Activated CD4-positive, alpha-beta T cell treated with anti-CD3 and anti-CD28 coated beads, Interleukin-2, Interleukin-6, amounts not matched to agents 100 ng/mL and 50 ng/mL, durations not matched to agents 16 hours and 8 hours (primary cell): Measurements from ENCODE around the gene IQCF5.
A peak's percentile ranks its signal among the peaks of the same experiment; 100 is the strongest.
"Not testable (repeated sequence)": the region's sequence is repeated elsewhere in the genome, so short reads cannot be mapped to it uniquely, and the experiment has no call there.

Experiments used
- DNase-seq: peaks from one replicate; pipeline ENCODE4 v3.0.0-alpha.2; 2020

Gene IQCF5

DNA sequence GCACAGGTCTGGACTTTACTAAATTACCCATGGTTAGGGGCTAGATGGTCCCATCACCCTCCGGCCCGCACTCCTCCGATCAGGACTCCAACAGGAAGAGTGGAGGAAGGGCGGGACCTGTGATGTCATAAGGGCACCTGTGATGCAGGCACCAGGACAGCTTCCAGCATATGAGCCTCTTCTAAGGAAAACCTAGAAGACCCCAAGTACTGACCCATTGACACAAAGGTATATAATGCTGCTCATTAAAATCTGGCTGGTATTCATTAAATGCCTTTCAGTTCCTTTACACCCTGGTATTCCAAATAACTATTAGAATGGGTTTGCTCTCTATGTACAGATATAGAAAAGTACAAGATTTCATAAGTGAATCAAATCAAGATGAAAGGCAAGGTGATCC lies at the start of gene IQCF5:
Gene IQCF5 (minus strand): TSS at position 101 of the 400 bp plus-strand sequence. CDS start 70 bp downstream, at position 31.
- no peak for DNase-seq

GRCh38 chr3:51921081-51921578 lies 45.7 kb upstream of the IQCF5 start:
- no peak for DNase-seq

GRCh38 chr3:51916418-51916817 lies 41.0 kb upstream of the IQCF5 start:
- DNase-seq: no peak

DNA sequence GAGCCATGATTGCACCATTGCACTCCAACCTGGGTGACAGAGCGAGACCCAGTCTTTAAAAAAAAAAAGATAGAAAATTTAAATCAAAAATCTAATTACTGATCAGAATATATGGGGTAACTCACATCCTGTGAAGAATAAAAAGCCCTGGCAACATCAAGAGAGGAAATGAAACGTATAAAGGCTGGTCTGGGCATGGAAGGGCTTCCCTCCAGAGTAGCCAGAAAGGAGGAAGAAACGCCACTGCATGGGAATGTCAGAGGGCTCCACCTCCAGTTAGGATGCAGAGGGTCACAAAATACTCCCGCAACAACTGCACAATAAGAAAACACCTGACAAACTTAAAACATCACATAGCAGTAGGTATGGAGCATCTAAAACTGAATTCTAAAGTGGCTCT lies 32.6 kb upstream of the IQCF5 start:
- no peak for DNase-seq

DNA sequence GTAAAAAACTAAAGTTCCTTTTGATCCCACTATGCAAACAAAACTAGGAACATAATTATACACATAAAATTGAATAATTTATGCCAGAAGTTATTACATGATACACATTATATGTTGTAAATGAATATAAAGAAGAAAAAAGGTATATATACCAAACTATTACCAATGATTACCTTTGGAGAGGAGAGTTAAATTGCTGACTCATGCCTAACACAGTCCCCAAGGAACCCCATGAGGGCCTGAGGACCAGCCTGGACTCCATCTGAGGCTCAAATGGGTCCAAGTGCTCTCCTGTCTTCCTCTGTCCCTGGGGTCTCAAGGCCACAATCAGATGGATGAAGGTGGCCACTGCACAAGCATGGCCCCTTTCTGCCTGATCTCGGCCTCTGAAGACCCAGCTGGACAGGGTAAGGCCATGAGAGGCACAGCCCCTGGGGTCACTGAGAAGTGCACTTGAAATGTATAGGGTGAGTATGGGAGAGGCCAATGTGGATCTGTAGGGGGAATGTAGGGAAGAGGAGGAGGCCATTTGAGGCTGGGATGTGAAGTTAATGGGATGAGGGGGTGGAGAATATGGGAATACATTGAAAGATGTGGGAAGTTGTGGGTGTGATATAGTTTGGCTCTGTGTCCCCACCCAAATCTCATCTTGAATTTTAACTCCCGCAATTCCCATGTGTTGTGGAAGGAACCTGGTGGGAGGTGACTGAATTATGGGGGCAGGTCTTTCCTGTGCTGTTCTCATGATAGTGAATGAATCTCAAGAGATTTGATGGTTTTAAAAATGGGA lies 28.8 kb upstream of the IQCF5 start:
- DNase-seq: no peak

GRCh38 chr3:51902361-51902760 lies 27.0 kb upstream of the IQCF5 start:
- peak; percentile 92 for DNase-seq

GRCh38 chr3:51900043-51900442 lies 24.6 kb upstream of the IQCF5 start:
- peak; percentile 27 for DNase-seq

GRCh38 chr3:51897391-51897790 lies 22.0 kb upstream of the IQCF5 start:
- no peak for DNase-seq

DNA sequence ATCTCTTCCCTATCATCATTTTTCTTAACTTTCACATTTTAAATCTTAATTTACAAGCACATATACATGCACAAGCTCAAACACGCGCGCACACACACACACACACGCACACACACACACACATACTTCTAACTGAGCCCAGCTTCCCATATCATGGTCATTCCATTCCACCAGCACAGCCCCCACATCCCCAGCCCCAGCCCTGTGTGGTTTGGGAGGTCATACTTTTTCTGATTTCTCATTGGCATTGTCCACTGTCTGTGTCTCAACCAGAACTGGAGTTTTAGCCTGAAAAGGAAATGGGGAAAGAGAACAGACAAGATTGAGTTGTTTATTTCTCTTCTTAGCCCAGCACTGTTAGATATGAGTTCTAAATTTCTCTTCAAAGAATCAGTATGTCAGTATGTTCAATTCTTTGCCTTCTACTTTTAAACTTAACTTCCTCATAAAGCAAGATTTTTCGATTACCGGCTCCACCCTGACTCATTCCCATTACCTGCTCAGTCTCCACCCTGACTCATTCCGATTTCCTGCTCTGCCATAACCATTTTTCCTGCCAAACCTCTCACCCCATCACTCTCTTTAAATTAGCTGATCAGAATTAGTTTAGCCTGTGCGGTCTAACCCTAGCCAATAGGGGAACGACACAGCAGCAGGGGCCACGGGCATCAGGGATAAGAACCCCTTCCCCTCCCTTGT lies 21.4 kb upstream of the IQCF5 start:
- DNase-seq: no peak

GRCh38 chr3:51894939-51895338 lies 19.5 kb upstream of the IQCF5 start:
- no peak for DNase-seq

DNA sequence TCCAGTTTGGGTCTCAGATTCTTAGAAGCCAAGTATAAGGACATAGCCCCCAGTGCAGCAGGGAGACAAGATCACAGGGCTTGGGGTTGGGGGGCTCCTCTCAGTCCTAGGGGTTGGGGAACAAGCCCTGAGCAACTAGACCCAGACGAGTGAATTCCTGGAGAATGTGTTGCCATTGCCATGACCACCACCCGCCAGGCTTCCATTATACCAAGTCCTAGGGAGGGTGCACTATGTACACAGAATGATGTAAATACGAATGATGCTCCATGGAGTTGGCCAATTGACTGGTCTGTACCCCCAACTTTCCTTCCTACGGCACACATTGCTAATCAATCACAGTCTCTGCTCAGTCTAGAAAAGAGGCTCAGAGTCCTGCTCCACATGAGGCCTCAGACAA lies 19.0 kb upstream of the IQCF5 start:
- DNase-seq: no peak

DNA sequence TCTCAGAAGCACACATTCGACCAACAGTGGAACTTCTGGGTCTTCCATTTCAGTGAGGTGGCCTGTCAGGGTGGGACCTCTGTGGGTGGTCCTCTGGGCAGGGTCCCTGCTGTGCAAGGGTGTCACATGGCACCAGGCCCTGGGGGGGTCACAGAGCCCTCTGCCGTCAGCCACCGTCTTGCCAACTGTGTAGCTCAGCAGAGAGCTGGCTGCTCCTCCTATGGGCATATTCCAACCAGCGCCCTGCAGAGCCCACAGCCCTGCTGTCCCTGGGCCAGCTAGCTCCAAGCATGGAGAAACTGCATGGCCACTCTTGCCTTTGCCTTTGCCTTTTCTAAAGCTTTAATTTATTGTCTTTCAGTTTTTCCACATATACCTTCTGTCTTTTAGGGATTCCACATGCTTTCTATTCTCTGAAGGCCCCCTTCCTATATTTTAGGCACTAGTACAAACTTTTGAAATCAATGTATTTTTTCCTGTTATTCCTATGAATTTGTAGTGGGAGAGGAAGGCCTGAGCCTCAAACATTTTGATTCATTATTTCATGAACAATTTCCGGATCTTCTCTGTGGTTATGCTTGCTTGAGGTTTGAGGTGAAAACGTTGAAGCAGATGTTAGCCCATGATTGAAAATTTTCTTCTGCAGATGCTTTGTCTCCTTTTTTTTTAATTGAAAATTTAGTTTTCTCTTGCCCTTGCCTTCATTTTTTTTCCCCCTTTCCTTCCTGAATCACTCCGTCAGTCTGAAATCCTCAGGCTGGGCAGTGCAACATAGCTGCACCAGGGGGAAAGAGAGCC lies 16.0 kb upstream of the IQCF5 start:
- no peak for DNase-seq

DNA sequence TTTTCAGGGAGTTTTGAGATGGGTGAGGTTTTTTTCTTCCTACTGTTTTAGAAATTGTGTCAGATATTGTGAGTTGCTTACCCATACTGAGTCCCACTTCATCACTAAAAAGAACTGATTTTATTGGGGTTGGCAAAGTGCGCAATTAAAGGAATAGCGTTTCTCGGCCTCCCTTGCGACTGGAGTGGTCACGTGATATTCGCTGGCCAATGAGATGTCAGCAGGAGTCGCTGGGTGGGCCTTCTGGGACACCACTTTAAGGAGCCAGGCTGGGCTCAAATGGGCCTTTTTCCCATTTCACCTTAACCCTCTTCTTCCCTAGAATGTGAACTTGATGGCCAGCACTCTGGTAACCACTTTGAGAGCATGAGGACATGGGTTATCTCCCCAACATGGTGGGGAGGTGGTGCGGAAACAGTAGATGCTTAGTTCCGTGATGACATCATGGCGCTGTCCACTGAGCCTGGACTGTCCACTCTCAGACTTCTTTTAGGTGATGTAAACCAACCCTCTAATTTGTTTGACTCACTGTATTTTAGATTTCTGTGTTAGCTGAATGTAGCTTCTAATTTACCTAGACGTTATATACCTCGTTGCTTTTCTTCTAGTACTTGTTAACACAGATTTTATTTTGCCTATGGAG lies 13.2 kb upstream of the IQCF5 start:
- DNase-seq: no peak

- no peak for DNase-seq
Measured at GRCh38 chr3:51887620-51888019, 12.2 kb upstream of the IQCF5 start.

GRCh38 chr3:51886447-51886846 lies 11.0 kb upstream of the IQCF5 start:
- no peak for DNase-seq

DNA sequence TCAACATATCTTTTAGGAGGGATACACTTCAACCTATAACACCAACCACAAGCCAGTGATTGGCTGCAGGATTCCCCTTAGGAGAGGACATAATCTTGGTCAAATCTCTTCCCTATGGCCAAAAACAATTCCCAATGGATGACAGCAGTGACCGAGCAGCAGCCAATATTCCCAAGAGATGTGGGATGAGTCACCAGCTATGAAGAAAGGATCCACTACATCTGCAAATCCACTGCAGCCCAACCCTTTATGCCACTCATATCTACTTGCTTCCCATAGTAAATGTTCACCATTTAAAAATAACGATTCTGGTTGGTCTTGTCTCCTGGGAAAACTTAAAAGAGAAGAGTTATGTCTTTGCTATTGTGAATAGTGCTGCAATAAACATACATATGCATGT lies 4.5 kb upstream of the IQCF5 start:
- no peak for DNase-seq

- no peak for DNase-seq
Measured at GRCh38 chr3:51876186-51876585, 785 bp upstream of the IQCF5 start.

DNA sequence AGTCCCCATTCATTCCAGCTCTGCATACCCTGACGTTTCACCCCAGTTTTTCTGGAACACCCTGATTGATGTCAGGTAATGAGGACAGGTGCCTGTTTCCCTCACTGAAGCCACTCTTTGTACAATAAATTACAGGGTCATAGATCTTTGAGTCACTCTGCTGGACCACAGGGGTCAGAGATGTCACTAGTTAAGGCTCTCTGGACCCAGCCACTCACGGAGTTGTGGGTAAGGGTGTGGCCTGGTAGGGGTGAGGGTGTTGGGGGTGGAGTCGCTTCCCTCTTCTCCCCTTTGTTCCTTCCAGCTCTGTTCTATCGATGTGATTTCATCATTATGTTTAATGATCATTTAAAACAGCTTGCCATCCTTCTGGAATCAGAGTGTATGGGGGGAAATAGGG lies 512 bp downstream of the IQCF5 start:
- no peak for DNase-seq

GRCh38 chr3:51874411-51874810 lies 990 bp downstream of the IQCF5 start:
- no peak for DNase-seq

DNA sequence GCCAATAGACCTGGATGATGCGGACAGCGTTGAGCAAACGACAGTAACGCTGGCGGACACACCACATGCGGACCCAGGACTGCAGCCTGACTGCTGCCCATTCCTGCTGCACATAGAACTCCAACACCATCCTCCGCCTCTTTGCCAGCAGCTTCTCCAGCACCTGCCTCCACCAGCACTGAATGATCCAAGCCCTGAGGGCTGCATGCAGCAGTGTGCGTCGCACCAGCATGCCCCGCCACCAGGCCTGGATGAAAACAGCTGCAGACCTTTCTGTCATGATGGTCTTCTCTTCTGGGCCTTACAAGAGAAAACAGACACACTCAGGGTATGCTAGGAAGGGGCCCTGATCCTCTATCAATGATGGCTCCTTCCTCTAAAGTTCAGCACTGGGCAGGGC lies 1.5 kb downstream of the IQCF5 start:
- DNase-seq: no peak

DNA sequence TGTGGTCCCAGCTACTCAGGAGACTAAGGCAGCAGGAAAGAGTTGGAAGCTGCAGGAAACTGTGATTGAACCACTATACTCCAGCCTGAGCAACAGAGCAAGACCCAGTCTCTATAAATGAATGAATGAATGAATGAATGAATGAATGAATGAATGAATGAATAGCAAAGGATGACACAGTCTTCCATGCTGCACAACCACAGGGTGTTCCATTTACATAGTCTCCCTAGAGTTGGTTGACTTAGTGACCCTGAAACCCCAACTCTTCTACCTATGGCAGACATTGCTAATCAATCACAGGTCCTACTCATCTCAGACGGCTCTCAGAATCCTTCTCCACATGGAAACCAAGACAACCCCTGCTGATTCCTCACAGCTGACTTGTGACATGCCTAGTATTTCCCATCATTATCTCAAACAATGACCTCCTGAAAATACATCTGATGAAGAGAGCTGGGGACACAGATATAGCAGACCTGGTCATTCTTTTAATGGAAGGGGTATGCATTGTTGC lies 2.1 kb downstream of the IQCF5 start:
- DNase-seq: no peak

DNA sequence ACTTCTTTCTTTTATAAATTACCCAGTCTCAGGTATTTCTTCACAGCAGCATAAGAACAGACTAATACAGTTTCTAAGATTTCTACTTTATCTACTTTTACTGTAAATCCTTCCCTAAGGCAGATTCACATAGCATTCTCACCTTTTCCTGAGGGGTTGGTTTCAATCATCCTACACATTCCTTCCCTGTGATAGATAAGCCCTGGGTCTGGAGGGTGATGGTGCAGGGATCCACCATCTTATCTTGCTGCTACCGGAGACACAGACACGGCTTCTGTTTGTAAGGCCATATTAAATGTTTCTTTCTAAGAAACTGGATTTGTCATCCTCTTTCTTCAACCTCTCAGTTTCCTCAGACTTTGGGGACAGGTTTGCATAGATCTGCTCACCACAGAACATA lies 6.1 kb downstream of the IQCF5 start:
- DNase-seq: no peak

GRCh38 chr3:51868896-51869295 lies 6.5 kb downstream of the IQCF5 start:
- DNase-seq: not testable (repeated sequence)
